Measurements from ENCODE around the gene PACRG. TPM values are rescaled to one million over a fixed set of nuclear protein-coding genes. Genes with fewer than 3 reads are reported as not detected.
A peak's percentile ranks its signal among the peaks of the same experiment; 100 is the strongest.

PACRG gene
- total and polyA plus RNA-seq, 2 donors from 2014 or later, result 7.4 to 20.0 TPM

DNA sequence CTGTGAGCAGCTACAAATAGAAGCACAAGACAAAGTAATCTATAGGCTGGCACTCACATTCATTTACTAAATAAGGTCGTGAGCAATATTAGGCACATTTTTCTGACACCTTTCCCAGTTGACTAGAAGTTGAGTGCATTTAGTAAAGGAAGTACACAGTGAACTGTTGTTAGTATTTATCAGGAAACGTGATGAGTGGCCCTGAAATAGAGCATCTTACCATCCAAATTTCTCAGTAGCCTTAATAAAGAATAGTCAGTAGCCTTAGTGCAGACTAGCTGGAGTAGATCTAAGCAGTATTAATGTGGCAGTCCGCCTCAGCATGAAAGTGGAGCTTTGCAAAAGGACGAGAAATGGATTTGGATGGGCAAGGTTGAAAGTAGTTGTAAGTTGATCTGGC, 481.2 kb downstream of the PACRG start:
- no peaks in the 10 kb centered on the region for H3K4me1 ChIP-seq (ENCODE audit: control insufficient read depth in 2 of 3, insufficient read depth in 2 of 3, low read depth in 1 of 3, low read length in 3 of 3)
- intact Hi-C loops (cut with DNase I), result no loop called here
- TF ChIP-seq, protein P1, sequence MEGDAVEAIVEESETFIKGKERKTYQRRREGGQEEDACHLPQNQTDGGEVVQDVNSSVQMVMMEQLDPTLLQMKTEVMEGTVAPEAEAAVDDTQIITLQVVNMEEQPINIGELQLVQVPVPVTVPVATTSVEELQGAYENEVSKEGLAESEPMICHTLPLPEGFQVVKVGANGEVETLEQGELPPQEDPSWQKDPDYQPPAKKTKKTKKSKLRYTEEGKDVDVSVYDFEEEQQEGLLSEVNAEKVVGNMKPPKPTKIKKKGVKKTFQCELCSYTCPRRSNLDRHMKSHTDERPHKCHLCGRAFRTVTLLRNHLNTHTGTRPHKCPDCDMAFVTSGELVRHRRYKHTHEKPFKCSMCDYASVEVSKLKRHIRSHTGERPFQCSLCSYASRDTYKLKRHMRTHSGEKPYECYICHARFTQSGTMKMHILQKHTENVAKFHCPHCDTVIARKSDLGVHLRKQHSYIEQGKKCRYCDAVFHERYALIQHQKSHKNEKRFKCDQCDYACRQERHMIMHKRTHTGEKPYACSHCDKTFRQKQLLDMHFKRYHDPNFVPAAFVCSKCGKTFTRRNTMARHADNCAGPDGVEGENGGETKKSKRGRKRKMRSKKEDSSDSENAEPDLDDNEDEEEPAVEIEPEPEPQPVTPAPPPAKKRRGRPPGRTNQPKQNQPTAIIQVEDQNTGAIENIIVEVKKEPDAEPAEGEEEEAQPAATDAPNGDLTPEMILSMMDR (IDR thresholded peaks at IDR 0.05; ENCODE audit: borderline replicate concordance, extremely low read depth, insufficient read depth), result no peak
- H3K9ac ChIP-seq (ENCODE audit: low read length in 3 of 3), result no peak overlapping the region
- FAIRE-seq (no peak), DNase-seq (no peak)
- H3K27me3 ChIP-seq (ENCODE audit: control insufficient read depth, insufficient read depth, low read length), result no peaks in the 10 kb centered on the region
- no peak overlapping the region for H3K4me3 ChIP-seq (ENCODE audit: low read length in 3 of 3)
- peaks cover 0 to 5% (median 0%) of the 10 kb centered on the region in 3 donors for H3K9me3 ChIP-seq (ENCODE audit: control insufficient read depth in 2 of 3, insufficient read depth in 1 of 3, low read length in 3 of 3)
- no peak overlapping the region for H3K27ac ChIP-seq (ENCODE audit: low read depth in 2 of 2, low read length in 2 of 2)
- no peaks in the 10 kb centered on the region for H3K36me3 ChIP-seq (ENCODE audit: control insufficient read depth in 2 of 3, insufficient read depth in 3 of 3, low read length in 3 of 3)

DNA sequence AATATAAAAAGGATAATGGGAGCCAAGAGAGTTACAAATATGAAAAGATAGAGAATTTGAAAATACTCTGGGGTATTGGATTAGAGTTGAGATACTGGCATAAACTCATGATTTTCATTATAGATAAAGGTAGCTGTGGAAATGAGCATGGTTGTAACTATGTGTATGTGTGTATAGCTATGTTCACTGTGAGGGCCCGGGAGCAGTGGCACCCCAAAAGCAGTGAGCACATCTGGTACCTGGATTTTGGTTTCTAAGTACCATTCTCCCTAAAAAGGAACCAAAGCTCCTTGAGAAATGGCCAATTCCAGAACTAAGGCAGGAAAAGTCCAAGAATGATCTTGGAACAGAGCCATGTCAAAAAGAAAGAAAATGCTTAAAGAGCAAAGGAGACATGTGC, 484.3 kb downstream of the PACRG start:
- Histone ChIP-seq H3K9ac (ENCODE audit: low read length in 3 of 3) (no peak overlapping the region), H3K27me3 (ENCODE audit: control insufficient read depth, insufficient read depth, low read length) (no peaks in the 10 kb centered on the region), H3K9me3 (ENCODE audit: control insufficient read depth in 2 of 3, insufficient read depth in 1 of 3, low read length in 3 of 3) (peaks cover 0 to 5% (median 0%) of the 10 kb centered on the region in 3 donors), H3K27ac (ENCODE audit: low read depth in 2 of 2, low read length in 2 of 2) (no peak overlapping the region), H3K4me1 (ENCODE audit: control insufficient read depth in 2 of 3, insufficient read depth in 2 of 3, low read depth in 1 of 3, low read length in 3 of 3) (no peaks in the 10 kb centered on the region), H3K36me3 (ENCODE audit: control insufficient read depth in 2 of 3, insufficient read depth in 3 of 3, low read length in 3 of 3) (no peaks in the 10 kb centered on the region), H3K4me3 (ENCODE audit: low read length in 3 of 3) (no peak overlapping the region)
- DNase-seq (no peak), FAIRE-seq (no peak)
- TF ChIP-seq, protein P1 (IDR thresholded peaks at IDR 0.05; ENCODE audit: borderline replicate concordance, extremely low read depth, insufficient read depth), result no peak
- intact Hi-C loops (cut with DNase I), result no loop called here

DNA sequence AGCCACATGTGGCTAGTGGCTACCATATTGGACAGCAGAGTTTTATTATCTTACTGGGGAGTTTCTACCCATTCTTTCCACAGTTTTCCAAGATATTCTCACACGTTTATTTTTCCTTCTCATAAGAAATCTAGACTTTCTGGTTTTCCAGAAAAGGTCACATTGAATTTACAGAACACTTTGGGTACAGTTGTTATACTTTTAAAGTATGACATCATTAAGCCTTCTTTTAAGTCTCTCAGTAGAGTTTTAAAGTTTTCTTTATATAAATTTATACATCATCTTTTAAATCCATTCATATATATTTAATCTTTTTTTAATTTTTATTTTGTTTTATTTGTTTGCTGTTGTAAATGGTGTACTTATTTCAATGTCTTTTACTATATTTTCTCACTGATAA, 486.5 kb downstream of the PACRG start:
- FAIRE-seq, result peak; percentile 8
- intact Hi-C loops (cut with DNase I), result no loop called here
- H3K36me3 ChIP-seq (ENCODE audit: control insufficient read depth in 2 of 3, insufficient read depth in 3 of 3, low read length in 3 of 3), result no peaks in the 10 kb centered on the region
- H3K4me3 ChIP-seq (ENCODE audit: low read length in 3 of 3), result no peak overlapping the region
- no peak overlapping the region for H3K27ac ChIP-seq (ENCODE audit: low read depth in 2 of 2, low read length in 2 of 2)
- H3K9ac ChIP-seq (ENCODE audit: low read length in 3 of 3), result no peak overlapping the region
- no peaks in the 10 kb centered on the region for H3K4me1 ChIP-seq (ENCODE audit: control insufficient read depth in 2 of 3, insufficient read depth in 2 of 3, low read depth in 1 of 3, low read length in 3 of 3)
- TF ChIP-seq, protein P1 (IDR thresholded peaks at IDR 0.05; ENCODE audit: borderline replicate concordance, extremely low read depth, insufficient read depth), result no peak
- no peaks in the 10 kb centered on the region for H3K27me3 ChIP-seq (ENCODE audit: control insufficient read depth, insufficient read depth, low read length)
- H3K9me3 ChIP-seq (ENCODE audit: control insufficient read depth in 2 of 3, insufficient read depth in 1 of 3, low read length in 3 of 3), result peaks cover 0 to 5% (median 0%) of the 10 kb centered on the region in 3 donors
- DNase-seq, result no peak

DNA sequence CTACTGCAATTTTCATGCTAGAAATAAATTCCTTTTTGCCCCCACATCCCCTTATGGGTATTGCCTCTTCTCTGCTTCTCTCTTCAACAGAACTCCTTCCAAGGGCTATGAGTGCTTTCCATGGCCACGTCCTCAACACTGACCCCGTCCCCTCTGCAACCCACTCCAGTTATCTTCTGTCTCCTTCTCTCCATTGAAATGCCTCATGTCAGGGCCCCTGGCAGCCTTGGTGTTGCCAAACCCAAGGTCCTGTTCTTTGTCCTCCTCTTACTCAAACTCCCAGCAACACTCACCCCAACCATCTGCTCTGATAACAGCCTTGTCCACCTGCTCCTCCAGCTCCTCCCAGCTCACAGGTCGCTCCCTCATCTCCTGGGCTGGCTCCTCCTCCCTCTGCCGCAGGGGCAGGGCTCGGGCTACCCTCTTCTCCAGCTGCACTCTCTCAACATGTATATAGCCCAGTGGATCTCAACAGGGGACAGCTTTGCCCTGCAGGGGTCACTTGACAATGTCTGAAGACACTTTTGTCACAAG, 490.7 kb downstream of the PACRG start:
- Histone ChIP-seq H3K4me1 (ENCODE audit: control insufficient read depth in 2 of 3, insufficient read depth in 2 of 3, low read depth in 1 of 3, low read length in 3 of 3) (no peaks in the 10 kb centered on the region), H3K27me3 (ENCODE audit: control insufficient read depth, insufficient read depth, low read length) (no peaks in the 10 kb centered on the region), H3K4me3 (ENCODE audit: low read length in 3 of 3) (no peak overlapping the region), H3K9ac (ENCODE audit: low read length in 3 of 3) (no peak overlapping the region), H3K9me3 (ENCODE audit: control insufficient read depth in 2 of 3, insufficient read depth in 1 of 3, low read length in 3 of 3) (no peaks in the 10 kb centered on the region), H3K36me3 (ENCODE audit: control insufficient read depth in 2 of 3, insufficient read depth in 3 of 3, low read length in 3 of 3) (no peaks in the 10 kb centered on the region), H3K27ac (ENCODE audit: low read depth in 2 of 2, low read length in 2 of 2) (no peak overlapping the region)
- TF ChIP-seq, protein P1 (IDR thresholded peaks at IDR 0.05; ENCODE audit: borderline replicate concordance, extremely low read depth, insufficient read depth), result no peak
- intact Hi-C loops (cut with DNase I), result no loop called here
- DNase-seq (no peak), FAIRE-seq (no peak)

Data from kidney (tissue), 14 donors.